GM23338 (cell line): Measurements from ENCODE around the gene RGS19.

Experiments used
- EZH2 ChIP-seq: fragments of 200-600 bp; sonication (generic); IDR thresholded peaks from one replicate; pipeline ENCODE4 v1.8.0; 2017; ENCODE audit warnings: antibody characterized with exemption, mild to moderate bottlenecking, low read depth; ENCODE audit not compliant: unreplicated experiment
- EZH2phosphoT487 ChIP-seq: fragments of 200-600 bp; sonication (generic); IDR thresholded peaks from one replicate; pipeline ENCODE4 v1.8.1; 2018; ENCODE audit warnings: antibody characterized with exemption; ENCODE audit not compliant: unreplicated experiment
- POLR2AphosphoS5 ChIP-seq: IDR thresholded peaks from 2 replicates; pipeline ENCODE4 v1.6.1; 2016; ENCODE audit warnings: antibody characterized with exemption, low read depth
- TF ChIP-seq, protein P1 (sequence below), 2 experiments: fragments of 200-600 bp in 1 of 2; sonication (generic) in 1 of 2; conservative IDR thresholded peaks; 2 replicates each; pipeline versions ENCODE4 v1.5.1 to v1.6.1; 2016 to 2017; ENCODE audit warnings: antibody characterized with exemption in 2 of 2, low read depth in 2 of 2, mild to moderate bottlenecking in 2 of 2, moderate library complexity in 1 of 2

- no peak for TF ChIP-seq POLR2AphosphoS5
- TF ChIP-seq, protein P1, sequence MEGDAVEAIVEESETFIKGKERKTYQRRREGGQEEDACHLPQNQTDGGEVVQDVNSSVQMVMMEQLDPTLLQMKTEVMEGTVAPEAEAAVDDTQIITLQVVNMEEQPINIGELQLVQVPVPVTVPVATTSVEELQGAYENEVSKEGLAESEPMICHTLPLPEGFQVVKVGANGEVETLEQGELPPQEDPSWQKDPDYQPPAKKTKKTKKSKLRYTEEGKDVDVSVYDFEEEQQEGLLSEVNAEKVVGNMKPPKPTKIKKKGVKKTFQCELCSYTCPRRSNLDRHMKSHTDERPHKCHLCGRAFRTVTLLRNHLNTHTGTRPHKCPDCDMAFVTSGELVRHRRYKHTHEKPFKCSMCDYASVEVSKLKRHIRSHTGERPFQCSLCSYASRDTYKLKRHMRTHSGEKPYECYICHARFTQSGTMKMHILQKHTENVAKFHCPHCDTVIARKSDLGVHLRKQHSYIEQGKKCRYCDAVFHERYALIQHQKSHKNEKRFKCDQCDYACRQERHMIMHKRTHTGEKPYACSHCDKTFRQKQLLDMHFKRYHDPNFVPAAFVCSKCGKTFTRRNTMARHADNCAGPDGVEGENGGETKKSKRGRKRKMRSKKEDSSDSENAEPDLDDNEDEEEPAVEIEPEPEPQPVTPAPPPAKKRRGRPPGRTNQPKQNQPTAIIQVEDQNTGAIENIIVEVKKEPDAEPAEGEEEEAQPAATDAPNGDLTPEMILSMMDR (conservative IDR thresholded peaks at IDR 0.05; ENCODE audit: low read depth in 2 of 2): no peak
- no peak for TF ChIP-seq EZH2phosphoT487
- TF ChIP-seq EZH2: no peak
Measured at GRCh38 chr20:64076061-64076997, 3.0 kb downstream of the RGS19 start.
